Natural killer cell treated with Interleukin-12 subunit alpha and Interleukin-12 subunit beta and Interleukin-15 and Interleukin-18, amount 100 ng/mL, for 72 hours (primary cell): ENCODE results near the gene UBA3. TPM values are rescaled to one million over a fixed set of nuclear protein-coding genes. Genes with fewer than 3 reads are reported as not detected.

Experiments
- ATAC-seq, 2 donors: fragments of 150-1000 bp; cut with Tn5 transposase in 1 of 2; sonication (Bioruptor Pico), chemical (Tn5 transposase) in 1 of 2; 2 replicates each; pipeline ENCODE4 v1.10.0; 2021
- DNase-seq: peaks from one replicate; pipeline ENCODE4 v3.0.0; 2022; ENCODE audit warnings: low spot score
- H3K27ac Mint-ChIP-seq, 2 donors: 1 replicate in 1 of 2; 2 replicates in 1 of 2; pipeline ENCODE4 v1.8.0; 2022; ENCODE audit warnings: mixed read lengths in 2 of 2, mild to moderate bottlenecking in 1 of 2, moderate library complexity in 1 of 2
- H3K27me3 Mint-ChIP-seq, 2 donors: 1 replicate in 1 of 2; 2 replicates in 1 of 2; pipeline ENCODE4 v1.8.0; 2022; ENCODE audit warnings: mixed read lengths in 2 of 2
- H3K36me3 Mint-ChIP-seq: one replicate; pipeline ENCODE4 v1.8.0; 2022; ENCODE audit warnings: mixed read lengths
- H3K4me1 Mint-ChIP-seq, 2 donors: 1 replicate in 1 of 2; 2 replicates in 1 of 2; pipeline ENCODE4 v1.8.0; 2022; ENCODE audit warnings: low read depth in 2 of 2, mixed read lengths in 2 of 2, mild to moderate bottlenecking in 1 of 2
- H3K4me3 Mint-ChIP-seq: one replicate; pipeline ENCODE4 v1.8.0; 2022; ENCODE audit warnings: mixed read lengths
- H3K9me3 Mint-ChIP-seq: 2 replicates; pipeline ENCODE4 v1.8.0; 2022; ENCODE audit warnings: mixed read lengths
- total RNA-seq, 2 donors: library from RNA; stranded (reverse); gene quantifications; one replicate each; pipeline ENCODE4 v1.2.3, GENCODE V29; 2022

UBA3 gene
- 100 to 1,000 TPM in 1 of 2 donors, 10 to 100 TPM in 1; 93.4 to 111 TPM for total RNA-seq

- Mint-ChIP-seq H3K27ac (peak within 1 kb of the TSS; percentile 92 to 100), H3K4me3 (peak within 1 kb of the TSS; percentile 97), H3K4me1 (peaks cover 45 to 61% of the 10 kb centered on the region in 2 donors), H3K36me3 (peaks cover 8% of the 10 kb centered on the region), H3K9me3 (no peaks in the 10 kb centered on the region), H3K27me3 (no peaks in the 10 kb centered on the region)
- ATAC-seq, result peak; percentile 83 to 88
- peak; percentile 91 for DNase-seq
Measured at GRCh38 chr3:69080233-69080920, at the start of gene UBA3. UBA3 (minus strand) TSS chr3:69080365; CDS start chr3:69080353, 12 bp downstream.

DNA sequence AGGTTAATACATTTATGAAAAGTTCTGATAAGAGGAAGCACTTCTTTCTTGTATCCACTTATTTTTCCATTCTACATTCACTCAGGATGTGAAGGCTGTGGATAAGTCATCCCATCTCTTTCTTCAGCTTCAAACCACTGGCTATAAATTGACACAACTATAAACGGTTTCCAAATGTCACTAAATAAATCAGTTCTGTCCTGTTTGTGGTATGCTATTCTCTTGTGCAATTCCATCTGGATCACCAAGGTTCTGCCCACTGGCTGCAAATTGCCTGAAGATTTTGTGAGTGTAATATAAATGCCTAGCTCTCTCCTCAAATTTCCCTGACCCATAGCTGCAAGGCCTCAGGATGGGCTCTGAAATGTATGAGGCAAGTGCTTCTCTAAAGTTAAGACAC lies 49.4 kb upstream of the UBA3 start:
- no peak for ATAC-seq
- Mint-ChIP-seq H3K9me3 (no peaks in the 10 kb centered on the region), H3K4me3 (no peak overlapping the region), H3K27ac (no peak overlapping the region), H3K4me1 (no peaks in the 10 kb centered on the region), H3K36me3 (no peaks in the 10 kb centered on the region), H3K27me3 (peaks cover 5% of the 10 kb centered on the region in 2 donors)
- no peak for DNase-seq

DNA sequence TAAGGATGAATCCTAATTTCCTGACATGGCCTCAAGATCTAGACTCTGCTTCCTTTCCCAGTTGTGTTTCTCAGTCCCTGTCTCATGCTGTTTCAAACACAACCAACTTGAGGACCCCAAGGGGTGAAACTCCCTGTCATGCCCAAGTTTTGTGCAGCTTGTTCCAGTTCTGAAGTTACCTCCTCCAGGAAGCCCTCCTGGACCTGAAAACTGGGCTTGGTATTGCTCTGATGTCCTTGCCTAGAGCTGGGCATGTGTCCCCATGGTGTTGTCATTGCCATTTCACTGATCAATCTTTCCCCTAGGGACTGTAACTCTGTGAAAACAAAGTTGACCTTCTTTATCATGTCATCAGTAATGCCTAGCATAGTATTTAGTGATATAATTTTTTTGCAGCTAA lies 48.3 kb upstream of the UBA3 start:
- Mint-ChIP-seq H3K27ac (no peak overlapping the region), H3K27me3 (peaks cover 5% of the 10 kb centered on the region in 2 donors)

GRCh38 chr3:69126999-69127398 lies 46.8 kb upstream of the UBA3 start:
- H3K27ac Mint-ChIP-seq, result no peak overlapping the region
- DNase-seq (no peak), ATAC-seq (no peak)
- peaks cover 5% of the 10 kb centered on the region in 2 donors for H3K27me3 Mint-ChIP-seq
- no peaks in the 10 kb centered on the region for H3K4me1 Mint-ChIP-seq
- H3K9me3 Mint-ChIP-seq, result no peaks in the 10 kb centered on the region
- no peak overlapping the region for H3K4me3 Mint-ChIP-seq
- no peaks in the 10 kb centered on the region for H3K36me3 Mint-ChIP-seq

More for the DNA sequence above, 48.3 kb upstream of the UBA3 start:
- Mint-ChIP-seq H3K4me1 (no peaks in the 10 kb centered on the region), H3K9me3 (no peaks in the 10 kb centered on the region), H3K4me3 (no peak overlapping the region), H3K36me3 (no peaks in the 10 kb centered on the region)
- ATAC-seq, result no peak
- DNase-seq, result no peak

GRCh38 chr3:69126216-69126615 lies 46.1 kb upstream of the UBA3 start:
- Mint-ChIP-seq H3K9me3 (no peaks in the 10 kb centered on the region), H3K36me3 (no peaks in the 10 kb centered on the region), H3K4me1 (peaks cover 0 to under 1% of the 10 kb centered on the region in 2 donors), H3K27me3 (peaks cover 5% of the 10 kb centered on the region in 2 donors), H3K4me3 (no peak overlapping the region), H3K27ac (no peak overlapping the region)
- DNase-seq (no peak), ATAC-seq (no peak)

GRCh38 chr3:69122403-69122802 lies 42.2 kb upstream of the UBA3 start, which contains the start of gene LMOD3:
LMOD3 (minus strand) TSS chr3:69122595; CDS start chr3:69122386, 209 bp downstream.
- H3K9me3 Mint-ChIP-seq, result no peaks in the 10 kb centered on the region
- ATAC-seq (no peak), DNase-seq (no peak)
- H3K4me3 Mint-ChIP-seq, result no peak within 1 kb of the TSS
- H3K36me3 Mint-ChIP-seq, result no peaks in the 10 kb centered on the region
- H3K27ac Mint-ChIP-seq, result no peak within 1 kb of the TSS
- peaks cover 5% of the 10 kb centered on the region in 2 donors for H3K27me3 Mint-ChIP-seq
- peaks cover 3 to 6% of the 10 kb centered on the region in 2 donors for H3K4me1 Mint-ChIP-seq

DNA sequence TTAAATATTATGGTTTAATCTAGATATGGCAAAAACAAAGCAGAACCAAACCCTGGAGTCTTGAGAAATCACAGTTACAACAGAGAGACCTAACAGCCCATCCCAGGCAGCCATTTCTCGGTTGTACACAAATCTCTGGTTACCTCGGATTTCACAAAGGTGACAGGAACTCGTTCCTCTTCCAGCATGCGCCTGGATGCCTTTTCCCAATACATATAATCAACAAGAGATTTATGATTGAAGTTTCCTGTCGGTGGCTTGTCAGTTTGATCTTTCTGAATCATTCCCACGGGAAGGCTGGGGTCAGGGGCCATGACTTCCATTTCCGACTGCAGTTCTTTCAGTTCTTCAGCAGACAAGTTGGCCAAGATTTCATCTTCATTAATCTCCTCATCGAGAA lies 41.8 kb upstream of the UBA3 start:
- no peak overlapping the region for H3K4me3 Mint-ChIP-seq
- peaks cover 3 to 4% of the 10 kb centered on the region in 2 donors for H3K27me3 Mint-ChIP-seq
- peaks cover 3 to 6% of the 10 kb centered on the region in 2 donors for H3K4me1 Mint-ChIP-seq
- no peaks in the 10 kb centered on the region for H3K36me3 Mint-ChIP-seq
- no peak for ATAC-seq
- no peak for DNase-seq
- no peak overlapping the region for H3K27ac Mint-ChIP-seq
- no peaks in the 10 kb centered on the region for H3K9me3 Mint-ChIP-seq

DNA sequence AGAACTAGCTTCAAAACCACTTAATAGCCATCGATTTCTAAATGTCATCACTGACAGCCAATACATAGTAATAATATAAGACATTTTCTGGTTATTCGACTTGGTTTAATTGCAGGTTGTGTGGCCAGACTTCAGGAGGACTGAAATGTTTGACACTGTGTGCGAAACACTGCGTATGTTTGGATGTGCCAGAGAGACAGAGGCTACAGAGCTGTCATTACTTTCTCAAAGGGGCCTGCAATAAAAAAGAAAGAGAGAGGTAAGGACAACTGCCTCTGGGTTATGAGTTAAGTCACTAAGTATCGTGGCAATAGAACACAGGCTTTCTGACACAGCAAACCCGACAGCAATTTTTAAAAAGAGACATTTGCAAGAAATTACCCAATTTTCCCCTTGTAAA lies 41.3 kb upstream of the UBA3 start:
- H3K27ac Mint-ChIP-seq, result no peak overlapping the region
- DNase-seq, result no peak

GRCh38 chr3:69120879-69121464 lies 40.8 kb upstream of the UBA3 start:
- Mint-ChIP-seq H3K4me3 (no peak overlapping the region), H3K4me1 (peaks cover 3 to 6% of the 10 kb centered on the region in 2 donors), H3K9me3 (no peaks in the 10 kb centered on the region), H3K27ac (no peak overlapping the region), H3K27me3 (no peaks in the 10 kb centered on the region), H3K36me3 (no peaks in the 10 kb centered on the region)
- ATAC-seq, result peak in 1 of 2 donors; percentile 59
- peak; percentile 84 for DNase-seq

More for the DNA sequence above, 41.3 kb upstream of the UBA3 start:
- Mint-ChIP-seq H3K27me3 (no peaks in the 10 kb centered on the region), H3K4me3 (no peak overlapping the region), H3K36me3 (no peaks in the 10 kb centered on the region), H3K4me1 (peaks cover 3 to 6% of the 10 kb centered on the region in 2 donors), H3K9me3 (no peaks in the 10 kb centered on the region)
- no peak for ATAC-seq

DNA sequence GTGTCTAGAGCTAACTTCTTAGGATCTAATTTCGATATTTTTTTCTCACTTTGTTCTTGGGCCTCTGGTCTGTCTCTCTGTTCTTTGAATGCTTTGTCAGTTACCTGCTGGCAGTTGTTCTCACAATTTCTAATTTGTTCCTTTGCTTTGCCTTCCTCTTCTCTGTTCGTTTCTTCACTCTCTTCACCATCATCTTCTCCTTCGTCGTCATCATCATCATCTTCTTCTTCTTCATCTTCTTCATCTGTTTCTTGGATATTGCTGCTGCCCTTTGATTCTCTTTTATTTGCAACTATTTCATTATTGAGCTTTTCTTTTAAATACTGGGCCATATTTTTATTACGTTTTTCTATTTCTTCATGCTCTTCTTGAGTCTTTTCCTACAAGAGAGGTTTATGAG lies 39.5 kb upstream of the UBA3 start:
- H3K4me3 Mint-ChIP-seq, result no peak overlapping the region
- H3K36me3 Mint-ChIP-seq, result no peaks in the 10 kb centered on the region
- H3K27ac Mint-ChIP-seq, result no peak overlapping the region
- no peak for DNase-seq
- peaks cover 3 to 6% of the 10 kb centered on the region in 2 donors for H3K4me1 Mint-ChIP-seq
- ATAC-seq, result no peak
- no peaks in the 10 kb centered on the region for H3K27me3 Mint-ChIP-seq
- H3K9me3 Mint-ChIP-seq, result no peaks in the 10 kb centered on the region

GRCh38 chr3:69119138-69119537 lies 39.0 kb upstream of the UBA3 start:
- H3K27ac Mint-ChIP-seq, result no peak overlapping the region
- DNase-seq (no peak), ATAC-seq (no peak)
- peaks cover 3 to 6% of the 10 kb centered on the region in 2 donors for H3K4me1 Mint-ChIP-seq
- no peaks in the 10 kb centered on the region for H3K27me3 Mint-ChIP-seq
- no peaks in the 10 kb centered on the region for H3K9me3 Mint-ChIP-seq
- H3K4me3 Mint-ChIP-seq, result no peak overlapping the region
- H3K36me3 Mint-ChIP-seq, result no peaks in the 10 kb centered on the region

DNA sequence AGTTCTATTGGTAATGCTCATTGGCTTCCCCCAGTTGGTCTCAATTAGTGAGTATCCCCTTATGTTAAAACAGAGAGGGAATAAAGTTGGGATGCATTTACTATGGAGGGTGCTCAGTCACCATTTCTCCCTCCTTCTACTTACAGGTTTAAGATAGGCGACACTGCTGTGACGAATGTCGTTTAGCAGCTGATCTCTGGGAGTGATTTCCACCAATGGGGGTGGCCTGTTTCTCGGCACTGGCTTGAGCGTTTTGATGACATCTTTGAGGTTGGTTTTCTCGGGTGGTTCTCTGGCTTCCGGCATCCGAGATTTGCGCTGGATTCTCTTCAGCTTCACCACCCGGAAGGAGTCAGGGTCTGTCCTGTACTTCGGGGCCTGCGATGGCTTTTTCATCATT lies 38.4 kb upstream of the UBA3 start:
- Mint-ChIP-seq H3K27ac (no peak overlapping the region), H3K4me3 (no peak overlapping the region)
- no peak for ATAC-seq

GRCh38 chr3:69116897-69117296 lies 36.7 kb upstream of the UBA3 start:
- Mint-ChIP-seq H3K4me3 (no peak overlapping the region), H3K36me3 (no peaks in the 10 kb centered on the region), H3K9me3 (no peaks in the 10 kb centered on the region), H3K27ac (no peak overlapping the region), H3K27me3 (no peaks in the 10 kb centered on the region), H3K4me1 (peaks cover 3 to 6% of the 10 kb centered on the region in 2 donors)
- DNase-seq (no peak), ATAC-seq (no peak)

More for the DNA sequence above, 38.4 kb upstream of the UBA3 start:
- Mint-ChIP-seq H3K36me3 (no peaks in the 10 kb centered on the region), H3K27me3 (no peaks in the 10 kb centered on the region), H3K9me3 (no peaks in the 10 kb centered on the region), H3K4me1 (peaks cover 3 to 6% of the 10 kb centered on the region in 2 donors)
- DNase-seq, result no peak

DNA sequence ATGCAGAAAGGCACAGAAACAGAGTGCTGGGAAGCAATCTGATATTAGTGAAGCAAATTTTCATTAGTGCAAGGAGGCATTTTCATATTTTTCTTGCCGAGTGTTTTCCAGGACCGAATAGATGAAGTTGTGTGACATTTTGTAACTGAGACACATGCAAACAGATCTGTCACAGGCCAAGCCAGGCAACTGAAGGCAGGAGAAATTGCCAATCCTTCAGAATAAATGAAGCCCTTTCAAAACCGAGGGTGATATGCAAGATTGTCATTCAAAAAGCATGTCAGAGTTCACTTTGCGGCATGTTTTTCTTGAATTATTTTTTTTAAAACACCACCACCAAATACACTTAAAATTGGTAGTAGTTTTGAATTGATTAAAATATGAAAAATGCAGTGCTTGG lies 36.0 kb upstream of the UBA3 start:
- DNase-seq, result no peak
- no peak overlapping the region for H3K4me3 Mint-ChIP-seq

More for the DNA sequence above, 36.0 kb upstream of the UBA3 start:
- no peaks in the 10 kb centered on the region for H3K36me3 Mint-ChIP-seq
- peaks cover 3 to 5% of the 10 kb centered on the region in 2 donors for H3K4me1 Mint-ChIP-seq
- no peaks in the 10 kb centered on the region for H3K9me3 Mint-ChIP-seq
- H3K27me3 Mint-ChIP-seq, result no peaks in the 10 kb centered on the region
- ATAC-seq, result no peak
- H3K27ac Mint-ChIP-seq, result no peak overlapping the region
